Transverse colon (tissue), 4 donors: ENCODE data around the gene HNF1B. TPM values are rescaled to one million over a fixed set of nuclear protein-coding genes. Genes with fewer than 3 reads are reported as not detected.

Source experiments
- DNase-seq: peaks from one replicate; pipeline ENCODE4 v3.0.0-alpha.2; 2019
- H3K27ac ChIP-seq, 4 donors: fragments of 200-600 bp; sonication (generic); 2 replicates each; pipeline ENCODE4 v1.5.1; 2016 to 2018; ENCODE audit warnings: inconsistent platforms in 4 of 4
- H3K27me3 ChIP-seq: fragments of 200-600 bp; sonication (generic); 2 replicates; pipeline ENCODE4 v1.5.1; 2017; ENCODE audit warnings: inconsistent platforms
- H3K36me3 ChIP-seq, 4 donors: fragments of 200-600 bp; sonication (generic); 2 replicates each; pipeline ENCODE4 v1.5.1; 2017 to 2019; ENCODE audit warnings: inconsistent platforms in 4 of 4
- H3K4me1 ChIP-seq, 4 donors: fragments of 200-600 bp; sonication (generic); 2 replicates each; pipeline ENCODE4 v1.5.1; 2017 to 2020; ENCODE audit warnings: inconsistent platforms in 4 of 4
- H3K4me3 ChIP-seq, 4 donors: fragments of 200-600 bp; sonication (generic); 1 replicate in 1 of 4; 2 replicates in 3 of 4; pipeline versions ENCODE4 v1.5.1 to v1.6.1; 2017 to 2019; ENCODE audit warnings: inconsistent platforms in 4 of 4
- H3K9me3 ChIP-seq, 2 donors: fragments of 200-600 bp; sonication (generic); 2 replicates each; pipeline ENCODE4 v1.5.1; 2017 to 2019; ENCODE audit warnings: inconsistent platforms in 2 of 2
- EP300 ChIP-seq: sonication (generic); formaldehyde crosslinking; IDR thresholded peaks from one replicate; pipeline ENCODE4 v1.6.1; 2017; ENCODE audit warnings: antibody characterized with exemption, low read depth
- POLR2A ChIP-seq: fragments of 450-650 bp; IDR thresholded peaks from one replicate; pipeline ENCODE4 v1.6.1; 2016; ENCODE audit warnings: antibody characterized with exemption, mild to moderate bottlenecking, moderate library complexity
- POLR2AphosphoS5 ChIP-seq, 3 donors: sonication (generic); formaldehyde crosslinking; IDR thresholded peaks; one replicate each; pipeline ENCODE4 v1.6.1; 2016; ENCODE audit warnings: antibody characterized with exemption in 3 of 3
- WGBS, 2 donors: methylation state at CpG; one replicate each; pipeline ENCODE4 v1.1.5; 2018; ENCODE audit warnings: low coverage in 1 of 2; 5-methylcytosine and 5-hydroxymethylcytosine counted together
- in situ Hi-C, 4 donors: fragments of 200-750 bp; cut with MboI; loops; one replicate each; pipeline versions ENCODE4 v1.15.0 to v1.15.1; 2017; ENCODE audit warnings: low sequenced_read_pairs in 3 of 4, low pct_ligation_motif_present in 1 of 4, low pct_unique_long_range_greater_than_20kb in 1 of 4
- intact Hi-C: fragments of 100-400 bp; cut with DNase I; formaldehyde crosslinking; loops from one replicate; pipeline ENCODE4 v1.15.1; 2023; ENCODE audit warnings: low total_unique reads
- total RNA-seq, 4 donors: library from RNA; depleted of rRNA; stranded (reverse); fragments of >200 nt; gene quantifications; one replicate each; pipeline ENCODE4 v1.1.0, GENCODE V29; 2016
- TF ChIP-seq, protein P1 (sequence below), 5 experiments: fragments of 200-600 bp in 3 of 5; fragments of 450-650 bp in 2 of 5; sonication (generic) in 3 of 5; IDR thresholded peaks; 1 replicate in 2 of 5; 2 replicates in 3 of 5; pipeline ENCODE4 v1.5.1; 2016 to 2017; ENCODE audit warnings: antibody characterized with exemption in 5 of 5, inconsistent platforms in 3 of 5, mild to moderate bottlenecking in 2 of 5, moderate library complexity in 1 of 5

Gene HNF1B
- total RNA-seq, 4 donors from 2014 or later: 22.7 to 35.2 (median 24.9) TPM

DNA sequence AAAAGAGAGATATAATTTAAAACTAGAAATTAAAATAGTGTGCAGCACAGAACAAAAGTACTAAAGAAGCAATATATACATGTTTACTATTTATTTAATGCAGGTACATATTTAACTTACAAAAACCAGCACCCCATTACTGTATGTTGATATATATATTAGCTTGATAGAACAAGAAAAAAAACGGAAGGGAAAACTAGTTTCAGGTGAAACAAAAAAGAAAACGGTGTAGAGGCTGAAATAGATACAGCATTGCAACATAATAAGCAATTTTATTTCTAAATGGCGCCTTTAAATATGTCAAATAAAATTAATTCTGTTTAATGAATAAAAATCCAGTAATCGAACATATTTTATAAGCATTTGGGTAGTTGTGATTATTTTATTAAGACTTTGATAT lies 3.9 kb downstream of the HNF1B start:
- H3K4me3 ChIP-seq: peak overlapping the region in 3 of 4 donors; percentile 44 to 69 (median 52)
- intact Hi-C loops (no loop called here), in situ Hi-C loops (no loop called here)
- peaks cover 99% of the 10 kb centered on the region for H3K27me3 ChIP-seq
- no peaks in the 10 kb centered on the region for H3K9me3 ChIP-seq
- no peak for DNase-seq
- peak overlapping the region in 3 of 4 donors; percentile 87 to 93 (median 87) for H3K27ac ChIP-seq
- H3K36me3 ChIP-seq: no peaks in the 10 kb centered on the region
- TF ChIP-seq, protein P1, sequence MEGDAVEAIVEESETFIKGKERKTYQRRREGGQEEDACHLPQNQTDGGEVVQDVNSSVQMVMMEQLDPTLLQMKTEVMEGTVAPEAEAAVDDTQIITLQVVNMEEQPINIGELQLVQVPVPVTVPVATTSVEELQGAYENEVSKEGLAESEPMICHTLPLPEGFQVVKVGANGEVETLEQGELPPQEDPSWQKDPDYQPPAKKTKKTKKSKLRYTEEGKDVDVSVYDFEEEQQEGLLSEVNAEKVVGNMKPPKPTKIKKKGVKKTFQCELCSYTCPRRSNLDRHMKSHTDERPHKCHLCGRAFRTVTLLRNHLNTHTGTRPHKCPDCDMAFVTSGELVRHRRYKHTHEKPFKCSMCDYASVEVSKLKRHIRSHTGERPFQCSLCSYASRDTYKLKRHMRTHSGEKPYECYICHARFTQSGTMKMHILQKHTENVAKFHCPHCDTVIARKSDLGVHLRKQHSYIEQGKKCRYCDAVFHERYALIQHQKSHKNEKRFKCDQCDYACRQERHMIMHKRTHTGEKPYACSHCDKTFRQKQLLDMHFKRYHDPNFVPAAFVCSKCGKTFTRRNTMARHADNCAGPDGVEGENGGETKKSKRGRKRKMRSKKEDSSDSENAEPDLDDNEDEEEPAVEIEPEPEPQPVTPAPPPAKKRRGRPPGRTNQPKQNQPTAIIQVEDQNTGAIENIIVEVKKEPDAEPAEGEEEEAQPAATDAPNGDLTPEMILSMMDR (IDR thresholded peaks at IDR 0.05): no peak
- TF ChIP-seq POLR2AphosphoS5 (IDR thresholded peaks at IDR 0.05) (no peak), EP300 (no peak), POLR2A (no peak)
- H3K4me1 ChIP-seq: peaks cover 0 to 47% (median 19%) of the 10 kb centered on the region in 4 donors
- 5 to 21% methylated on average over 4 of the region's 4 CpGs for WGBS, 2 donors

GRCh38 chr17:37737971-37738370 lies 6.9 kb downstream of the HNF1B start:
- peaks cover 77% of the 10 kb centered on the region for H3K27me3 ChIP-seq
- in situ Hi-C loops: no loop called here
- intact Hi-C loops: no loop called here
- TF ChIP-seq EP300: no peak
- TF ChIP-seq, protein P1 (IDR thresholded peaks at IDR 0.05): no peak
- TF ChIP-seq POLR2AphosphoS5 (IDR thresholded peaks at IDR 0.05): no peak
- no peak for TF ChIP-seq POLR2A
- no peak overlapping the region for H3K27ac ChIP-seq
- no peak for DNase-seq
- no peak overlapping the region for H3K4me3 ChIP-seq
- WGBS, 2 donors: 73% methylated on average over 2 of the region's 2 CpGs; no CpG with 5 or more reads in 1 of the 2 donors
- H3K9me3 ChIP-seq: no peaks in the 10 kb centered on the region
- H3K4me1 ChIP-seq: peaks cover 0 to 29% (median 11%) of the 10 kb centered on the region in 4 donors
- no peaks in the 10 kb centered on the region for H3K36me3 ChIP-seq

DNA sequence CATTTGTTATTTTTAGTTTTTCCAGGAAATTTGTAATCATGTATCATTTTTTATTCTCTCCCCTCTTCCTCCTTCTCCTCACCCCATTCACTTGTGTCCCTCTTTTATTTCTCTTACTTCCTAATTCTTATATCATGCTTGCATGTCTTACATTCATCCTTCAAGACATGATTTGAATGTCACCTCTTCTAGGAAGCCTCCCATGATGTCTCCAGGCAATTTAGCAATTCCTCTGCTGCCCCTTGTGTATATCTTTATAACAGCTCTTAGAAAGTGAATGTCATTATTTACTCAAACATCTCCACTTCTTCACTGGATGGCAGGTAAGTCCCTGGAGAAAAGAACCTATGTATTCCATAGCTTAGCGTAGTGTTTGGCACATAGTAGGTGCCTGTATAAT lies 7.8 kb downstream of the HNF1B start:
- Histone ChIP-seq H3K27ac (no peak overlapping the region), H3K36me3 (peaks cover 0 to 4% (median 0%) of the 10 kb centered on the region in 4 donors), H3K4me3 (no peak overlapping the region), H3K9me3 (no peaks in the 10 kb centered on the region), H3K27me3 (peaks cover 68% of the 10 kb centered on the region), H3K4me1 (peaks cover 0 to 23% (median 5%) of the 10 kb centered on the region in 4 donors)
- intact Hi-C loops: no loop called here
- no peak for DNase-seq
- TF ChIP-seq, protein P1 (IDR thresholded peaks at IDR 0.05): peak in 1 of 5 experiments; percentile 10
- TF ChIP-seq EP300 (no peak), POLR2AphosphoS5 (IDR thresholded peaks at IDR 0.05) (no peak), POLR2A (no peak)
- 81 to 100% methylated on average over 1 of the region's 1 CpG for WGBS, 2 donors
- in situ Hi-C loops: no loop called here

DNA sequence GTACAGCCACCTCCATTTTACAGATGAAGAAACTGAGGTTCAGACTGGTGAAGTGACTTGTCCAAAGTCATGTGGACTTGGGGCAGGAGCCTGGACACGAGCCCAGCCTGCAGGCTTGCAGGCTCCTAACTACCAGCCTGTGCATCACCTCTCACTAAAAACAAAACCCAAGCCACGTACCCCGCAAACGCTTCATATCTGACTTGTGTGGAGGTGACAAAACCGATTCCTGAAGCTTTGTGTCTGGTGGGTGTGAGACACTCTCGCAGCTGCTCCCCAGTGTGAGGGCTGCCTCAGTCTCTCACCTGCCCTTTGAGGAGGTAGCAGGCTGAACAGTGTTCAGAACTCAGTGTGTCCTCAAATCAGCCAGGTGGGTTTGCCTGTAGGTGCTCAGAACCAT lies 8.4 kb downstream of the HNF1B start:
- intact Hi-C loops (no loop called here), in situ Hi-C loops (no loop called here)
- Histone ChIP-seq H3K27ac (no peak overlapping the region), H3K27me3 (peaks cover 62% of the 10 kb centered on the region), H3K4me1 (peaks cover 0 to 16% (median under 1%) of the 10 kb centered on the region in 4 donors), H3K9me3 (no peaks in the 10 kb centered on the region), H3K4me3 (no peak overlapping the region), H3K36me3 (peaks cover 0 to 7% (median 0%) of the 10 kb centered on the region in 4 donors)
- no peak for TF ChIP-seq POLR2A
- TF ChIP-seq EP300: no peak
- DNase-seq: no peak
- WGBS, 2 donors: 49% methylated on average over 6 of the region's 6 CpGs; no CpG with 5 or more reads in 1 of the 2 donors

DNA sequence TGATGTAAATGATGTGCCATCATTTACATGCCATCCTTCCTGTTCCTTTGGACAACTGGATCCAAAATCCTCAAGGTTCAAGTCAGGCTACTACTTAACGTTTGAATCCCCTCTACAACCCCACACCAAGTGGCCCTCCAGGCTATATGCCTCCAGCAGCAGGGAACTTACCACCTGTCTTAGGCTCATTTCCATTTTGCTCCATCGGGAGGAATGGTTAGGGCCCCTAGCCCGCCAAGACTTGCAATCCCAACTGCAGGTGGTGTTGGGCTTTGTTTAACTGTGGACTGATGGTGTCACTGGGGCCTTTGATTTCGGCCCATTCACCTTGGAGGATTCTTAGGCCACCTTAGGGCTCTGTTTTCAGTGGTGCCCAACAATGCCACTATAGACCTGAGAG lies 9.7 kb downstream of the HNF1B start:
- no peak overlapping the region for H3K27ac ChIP-seq
- in situ Hi-C loops: no loop called here
- intact Hi-C loops: no loop called here
- no peak for DNase-seq
- H3K4me3 ChIP-seq: no peak overlapping the region
- peaks cover 0 to 7% (median 0%) of the 10 kb centered on the region in 4 donors for H3K36me3 ChIP-seq
- 79% methylated on average over 4 of the region's 4 CpGs; no CpG with 5 or more reads in 1 of the 2 donors for WGBS, 2 donors
- H3K27me3 ChIP-seq: peaks cover 49% of the 10 kb centered on the region
- H3K4me1 ChIP-seq: peaks cover 0 to 3% (median under 1%) of the 10 kb centered on the region in 4 donors
- H3K9me3 ChIP-seq: no peaks in the 10 kb centered on the region
- TF ChIP-seq, protein P1 (IDR thresholded peaks at IDR 0.05): no peak
- TF ChIP-seq POLR2AphosphoS5 (IDR thresholded peaks at IDR 0.05): no peak
- no peak for TF ChIP-seq EP300
- no peak for TF ChIP-seq POLR2A
